ENCODE data around the gene MIOX.
"Not testable (repeated sequence)": the region's sequence is repeated elsewhere in the genome, so short reads cannot be mapped to it uniquely, and the experiment has no call there.

MIOX gene

DNA sequence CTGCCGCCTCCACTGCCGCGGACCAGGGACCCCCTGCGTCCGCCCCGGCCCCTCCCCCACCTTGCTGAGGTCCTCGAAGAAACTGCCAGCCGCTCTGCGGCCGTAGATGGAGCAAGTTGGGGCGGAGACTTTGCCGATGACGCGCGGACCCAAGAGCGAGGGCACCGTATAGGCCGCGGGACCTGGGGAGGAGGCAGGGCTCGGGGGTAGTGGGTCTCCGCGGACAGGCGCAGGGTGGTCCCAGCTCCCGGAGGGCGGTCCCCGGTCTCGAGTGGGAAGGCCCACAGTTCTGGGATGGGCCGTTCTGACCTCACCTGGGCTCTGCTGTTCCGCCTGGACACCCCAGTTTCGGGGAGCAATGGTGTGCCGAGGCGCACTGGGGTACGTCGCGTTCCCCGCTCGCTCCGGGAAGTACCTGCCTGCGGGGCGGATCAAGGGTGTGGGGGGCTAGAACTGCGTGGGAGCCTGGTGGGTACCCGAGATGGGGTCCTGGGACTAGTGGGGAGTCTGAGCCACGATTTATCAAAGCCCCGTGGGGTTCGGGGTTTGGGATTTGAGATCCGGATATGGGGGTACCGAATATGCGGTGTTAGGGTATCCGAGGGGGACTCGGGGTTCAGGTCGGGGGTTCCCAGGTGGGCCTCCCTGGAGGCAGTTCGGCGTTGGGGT is 44.4 kb downstream of the MIOX start:
- DNase-seq = peak; percentile 69

DNA sequence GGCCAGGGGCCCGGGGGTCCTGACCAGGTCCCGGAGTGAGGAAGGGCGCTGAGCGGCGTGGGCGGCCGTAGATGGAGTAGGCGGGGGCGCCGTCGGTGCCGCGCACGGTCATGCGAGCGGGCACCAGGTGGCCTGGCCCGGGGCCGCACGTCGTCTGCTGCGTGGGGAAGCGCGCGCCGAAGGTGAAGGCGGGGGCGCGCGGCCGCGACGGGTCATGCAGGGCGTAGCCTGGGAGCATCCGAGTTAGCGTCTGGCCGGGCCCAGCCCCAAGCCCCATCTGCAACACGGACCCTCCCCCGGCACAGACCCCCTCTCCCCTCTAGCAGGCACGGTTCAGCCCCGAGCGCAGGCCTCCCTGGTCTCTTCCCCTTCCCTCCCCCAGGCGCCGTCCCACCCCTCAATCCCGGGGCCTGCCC is 44.9 kb downstream of the MIOX start:
- DNase-seq = peak; percentile 50

DNA sequence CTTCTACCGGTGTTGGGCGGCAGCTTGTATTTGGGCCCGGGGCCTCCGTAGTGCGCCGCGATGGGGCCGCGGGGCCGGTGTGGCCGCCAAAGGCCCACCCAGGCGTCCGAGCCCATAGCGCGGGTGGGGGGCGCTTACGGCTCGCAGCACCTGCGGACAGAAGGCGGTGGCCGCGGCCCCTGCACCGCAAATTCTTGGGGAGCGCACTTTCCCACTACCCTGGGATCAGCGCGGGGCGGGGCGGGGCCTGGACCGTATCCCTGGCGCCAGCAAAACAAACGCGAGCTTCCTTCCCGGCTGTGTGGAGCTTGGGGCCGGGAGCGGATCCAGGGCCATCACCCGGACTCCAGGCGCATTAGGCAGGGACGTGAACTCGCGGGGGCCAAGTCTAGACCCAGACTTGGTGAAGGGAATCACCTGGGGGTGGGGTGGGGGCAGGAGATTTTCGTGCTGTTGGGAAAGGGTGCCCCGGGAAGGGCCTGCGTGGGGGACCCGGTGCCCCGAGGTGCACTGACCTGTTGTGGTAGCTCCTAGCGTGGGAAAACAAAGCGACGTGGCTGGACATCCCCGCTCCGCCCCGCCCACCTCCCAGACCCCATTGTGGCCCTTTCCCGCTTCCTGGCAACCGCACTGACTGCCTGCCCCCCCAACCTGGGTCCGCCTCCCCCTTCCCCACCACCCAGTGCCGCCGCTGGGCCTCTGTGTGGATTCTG is 45.5 kb downstream of the MIOX start:
- DNase-seq = no peak

DNA sequence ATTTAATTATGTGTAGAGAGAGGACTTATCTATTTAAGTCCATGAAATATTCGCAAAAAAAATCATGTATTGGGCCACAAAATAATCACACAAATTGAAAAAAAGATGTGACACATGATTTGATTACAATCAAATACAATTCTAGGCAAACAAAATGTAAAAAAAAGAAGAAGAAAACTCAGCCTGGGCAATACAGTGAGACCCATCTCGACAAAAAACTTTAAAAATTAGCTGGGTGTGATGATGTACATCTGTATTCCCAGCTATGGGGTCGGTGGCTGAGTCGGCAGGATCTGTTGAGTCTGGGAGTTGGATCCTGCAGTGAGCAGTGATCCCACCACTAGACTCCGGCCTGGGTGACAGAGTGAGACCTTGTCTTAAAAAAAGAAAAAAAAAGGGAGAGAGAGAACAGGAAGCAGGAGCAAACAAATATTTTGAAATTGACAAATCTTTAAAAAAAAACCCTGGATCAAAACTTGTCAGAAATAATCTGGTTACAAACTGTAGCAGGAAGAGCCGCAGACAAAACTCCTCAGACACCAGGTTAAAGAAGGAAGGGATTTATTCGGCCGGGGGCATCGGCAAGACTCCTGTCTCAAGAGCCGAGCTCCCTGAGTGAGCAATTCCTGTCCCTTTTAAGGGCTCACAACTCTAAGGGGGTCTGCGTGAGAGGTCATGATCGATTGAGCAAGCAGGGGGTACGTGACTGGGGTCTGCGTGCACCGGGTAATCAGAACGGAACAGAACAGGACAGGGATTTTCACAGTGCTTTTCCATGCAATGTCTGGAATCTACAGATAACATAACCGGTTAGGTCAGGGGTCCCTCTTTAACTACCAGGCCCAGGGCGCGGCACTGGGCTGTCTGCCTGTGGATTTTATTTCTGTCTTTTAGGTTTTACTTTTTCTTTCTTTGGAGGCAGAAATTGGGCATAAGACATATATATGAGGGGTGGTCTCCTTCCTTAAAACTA is 46.5 kb downstream of the MIOX start:
- DNase-seq = no peak

DNA sequence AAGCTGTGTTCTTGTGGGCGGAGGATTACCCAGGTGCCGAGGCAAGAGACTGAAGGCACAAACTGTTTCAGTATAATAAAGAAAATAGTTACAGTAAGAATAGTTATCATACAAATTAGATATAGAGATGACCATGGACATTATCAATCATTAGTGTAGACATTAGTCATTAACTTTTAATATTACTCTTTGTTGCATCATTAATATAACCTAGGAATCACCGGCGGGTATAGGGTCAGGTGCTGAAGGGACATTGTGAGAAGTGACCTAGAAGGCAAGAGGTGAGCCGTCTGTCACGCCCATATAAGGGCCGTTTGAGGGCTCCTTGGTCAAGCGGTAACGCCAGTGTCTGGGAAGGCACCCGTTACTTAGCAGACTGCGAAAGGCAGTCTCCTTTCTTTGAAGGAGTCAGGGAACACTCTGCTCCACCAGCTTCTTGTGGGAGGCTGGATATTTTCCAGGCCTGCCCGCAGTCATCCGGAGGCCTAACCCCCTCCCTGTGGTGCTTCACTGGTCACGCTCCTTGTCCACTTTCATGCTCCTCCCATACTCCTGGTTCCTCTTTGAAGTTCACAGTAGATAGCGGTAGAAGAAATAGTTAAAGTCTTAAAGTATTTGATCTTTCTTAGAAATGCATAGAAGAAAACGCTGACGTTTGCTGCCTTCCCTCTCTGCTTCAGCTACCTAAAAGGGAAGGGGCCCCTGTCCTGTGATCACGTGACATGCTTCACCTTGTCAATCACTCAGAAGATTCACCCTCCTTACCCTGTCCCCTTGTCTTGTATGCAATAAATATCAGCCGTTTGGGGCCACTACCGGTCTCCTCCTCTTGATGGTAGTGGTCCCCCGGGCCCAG is 47.4 kb downstream of the MIOX start:
- DNase-seq = not testable (repeated sequence)

DNA sequence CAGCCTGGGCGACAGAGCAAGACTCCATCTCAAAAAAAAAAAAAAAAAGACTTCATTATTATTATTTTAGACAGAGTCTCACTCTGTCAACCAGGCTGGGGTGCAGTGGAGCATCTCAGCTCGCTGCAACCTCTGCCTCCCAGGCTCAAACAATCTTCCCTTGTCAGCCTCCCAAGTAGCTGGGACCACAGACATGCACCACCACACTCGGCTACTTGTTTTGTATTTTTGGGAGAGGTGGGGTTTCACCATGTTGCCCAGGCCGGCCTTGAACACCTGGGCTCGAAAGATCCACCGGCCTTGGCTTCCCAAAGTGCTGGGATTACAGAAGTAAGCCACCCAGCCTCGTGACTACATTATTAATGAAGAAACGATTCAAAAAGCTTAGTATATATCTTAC is 48.5 kb downstream of the MIOX start:
- no peak for DNase-seq

DNA sequence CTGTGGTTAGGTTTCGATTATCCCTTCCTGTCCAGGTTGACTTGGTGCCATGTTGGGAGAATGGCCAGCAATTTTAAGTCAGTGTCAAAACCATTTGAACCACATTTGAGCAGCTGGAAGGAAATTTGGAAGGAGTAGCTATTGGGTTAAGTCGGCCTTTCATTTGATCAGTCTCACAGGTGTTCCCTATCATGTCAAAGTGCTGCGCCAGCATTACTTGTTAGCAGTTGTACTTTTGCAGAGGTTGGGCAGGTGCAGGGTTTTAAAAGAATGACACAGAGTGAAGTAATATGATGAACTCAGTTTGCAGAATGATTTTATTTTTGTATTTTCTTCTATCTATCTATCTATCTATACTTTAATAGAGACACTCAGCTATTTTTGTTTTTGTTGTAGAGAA is 49.6 kb downstream of the MIOX start:
- DNase-seq = no peak

DNA sequence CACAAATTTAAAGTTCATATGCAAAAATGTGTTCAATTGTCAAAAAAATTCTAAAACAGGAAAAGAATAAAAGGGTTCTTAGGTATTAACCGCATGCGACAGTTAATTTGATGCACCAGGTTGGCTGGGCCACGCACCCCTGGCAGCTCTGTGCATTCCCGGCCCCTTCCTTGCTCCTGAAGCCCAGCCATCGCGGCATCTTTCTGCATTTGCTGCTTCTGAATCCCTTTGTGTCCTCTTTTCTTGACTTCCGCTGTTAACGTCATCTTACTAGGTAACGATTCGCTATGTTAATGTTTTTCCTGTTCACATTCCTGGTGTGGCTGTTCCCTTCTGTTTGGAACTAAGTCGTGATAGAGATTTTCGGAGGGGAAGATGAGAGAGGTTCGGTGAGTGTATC is 51.1 kb downstream of the MIOX start:
- no peak for DNase-seq
